Left ventricle myocardium superior (tissue), 1 donor: ENCODE results near the gene FCGBP. TPM values are rescaled to one million over a fixed set of nuclear protein-coding genes. Genes with fewer than 3 reads are reported as not detected.
"Not testable (repeated sequence)": the region's sequence is repeated elsewhere in the genome, so short reads cannot be mapped to it uniquely, and the experiment has no call there.

Experiments used
- ATAC-seq: fragments of 200-7000 bp; cut with Tn5 transposase; one replicate; pipeline ENCODE4 v1.9.1; 2020; ENCODE audit warnings: mild to moderate bottlenecking, moderate library complexity
- DNase-seq: peaks from one replicate; pipeline ENCODE4 v3.0.0-alpha.2; 2020
- intact Hi-C: fragments of 100-400 bp; cut with micrococcal nuclease; formaldehyde crosslinking; loops from one replicate; pipeline ENCODE4 v1.11.0; 2022
- long read RNA-seq: library from polyadenylated mRNA; unstranded; transcript quantifications from one replicate; pipeline ENCODE4 v2.0.0, GENCODE V29; 2021
- total RNA-seq: library from RNA; stranded (reverse); fragmentation: NEBNext Ultra II Directional; extraction: Animal tissue kit (Norgen Biotek cat#: 25700); gene quantifications from one replicate; pipeline ENCODE4 v1.2.1, GENCODE V29; 2021
- donor health status: DM: no; HTN: yes; CAD: no; lungs with severe emphysema.

The FCGBP gene
- 13.0 TPM for total RNA-seq
- long read RNA-seq, partial matches to known transcripts, result 1 of 1 reads
- long read RNA-seq, other reads (novel, unspliced or antisense), result 0 of 1 reads

GRCh38 chr19:39934584-39935363 lies at the start of gene FCGBP:
Gene FCGBP, minus strand, starts transcription at chr19:39934634.
- intact Hi-C loops, result no loop called here
- no peak for ATAC-seq
- no peak for DNase-seq

- ATAC-seq (no peak), DNase-seq (no peak)
- intact Hi-C loops, result no loop called here
Measured at GRCh38 chr19:39983695-39984300, 49.4 kb upstream of the FCGBP start.

GRCh38 chr19:39982883-39983282 lies 48.4 kb upstream of the FCGBP start:
- no peak for ATAC-seq
- intact Hi-C loops, result no loop called here
- DNase-seq, result no peak

- intact Hi-C loops, result no loop called here
- DNase-seq (no peak), ATAC-seq (no peak)
Measured at GRCh38 chr19:39974377-39975155, 40.1 kb upstream of the FCGBP start.

- intact Hi-C loops, result no loop called here
- DNase-seq (no peak), ATAC-seq (no peak)
Measured at GRCh38 chr19:39971380-39972035, 37.1 kb upstream of the FCGBP start.

- DNase-seq, result peak; percentile 99
- intact Hi-C loops, result no loop called here
- ATAC-seq, result peak; percentile 99
Measured at GRCh38 chr19:39970675-39971379, 36.4 kb upstream of the FCGBP start, which contains the start of gene PSMC4. Gene PSMC4, plus strand, starts transcription at chr19:39971165. Its CDS starts 38 bp downstream, at chr19:39971203.

GRCh38 chr19:39970425-39970674 lies 35.9 kb upstream of the FCGBP start:
- intact Hi-C loops, result no loop called here
- ATAC-seq (no peak), DNase-seq (no peak)

GRCh38 chr19:39969681-39970424 lies 35.4 kb upstream of the FCGBP start:
- intact Hi-C loops, result no loop called here
- DNase-seq (no peak), ATAC-seq (no peak)

GRCh38 chr19:39969266-39969665 lies 34.8 kb upstream of the FCGBP start:
- DNase-seq (no peak), ATAC-seq (no peak)
- intact Hi-C loops, result no loop called here

GRCh38 chr19:39968789-39969188 lies 34.4 kb upstream of the FCGBP start:
- intact Hi-C loops, result no loop called here
- ATAC-seq, result no peak
- DNase-seq, result no peak

- no peak for ATAC-seq
- intact Hi-C loops, result no loop called here
Measured at GRCh38 chr19:39967561-39967960, 33.1 kb upstream of the FCGBP start.

GRCh38 chr19:39966617-39967016 lies 32.2 kb upstream of the FCGBP start:
- intact Hi-C loops, result no loop called here
- no peak for DNase-seq
- ATAC-seq, result no peak

More at GRCh38 chr19:39967561-39967960, 33.1 kb upstream of the FCGBP start:
- no peak for DNase-seq

- intact Hi-C loops, result no loop called here
- DNase-seq (no peak), ATAC-seq (no peak)
Measured at GRCh38 chr19:39963898-39964297, 29.5 kb upstream of the FCGBP start.

- intact Hi-C loops, ATAC-seq, DNase-seq: not testable (repeated sequence)
Measured at GRCh38 chr19:39959407-39959806, 25.0 kb upstream of the FCGBP start.

GRCh38 chr19:39958942-39959341 lies 24.5 kb upstream of the FCGBP start:
- DNase-seq, intact Hi-C loops, ATAC-seq: not testable (repeated sequence)

- DNase-seq, intact Hi-C loops: not testable (repeated sequence)
Measured at GRCh38 chr19:39957886-39958285, 23.5 kb upstream of the FCGBP start.

GRCh38 chr19:39953915-39954314 lies 19.5 kb upstream of the FCGBP start:
- DNase-seq (no peak), ATAC-seq (no peak)
- intact Hi-C loops, result no loop called here

More at GRCh38 chr19:39957886-39958285, 23.5 kb upstream of the FCGBP start:
- not testable (repeated sequence) for ATAC-seq

GRCh38 chr19:39951686-39952085 lies 17.3 kb upstream of the FCGBP start:
- intact Hi-C loops, result no loop called here
- DNase-seq (no peak), ATAC-seq (no peak)
